Immature natural killer cell (primary cell): ENCODE data around the gene DDR1. TPM values are rescaled to one million over a fixed set of nuclear protein-coding genes. Genes with fewer than 3 reads are reported as not detected.

Source experiments
- DNase-seq, 3 donors: peaks; one replicate each; pipeline ENCODE4 v3.0.0; 2022; ENCODE audit warnings: mixed read lengths in 1 of 3
- H3K27ac Mint-ChIP-seq, 6 donors: one replicate each; pipeline ENCODE4 v1.8.0; 2020; ENCODE audit warnings: mixed read lengths in 6 of 6, mild to moderate bottlenecking in 5 of 6, inconsistent platforms in 4 of 6, moderate library complexity in 3 of 6
- H3K27me3 Mint-ChIP-seq, 3 donors: one replicate each; pipeline ENCODE4 v1.8.0; 2020 to 2021; ENCODE audit warnings: low read depth in 3 of 3, mild to moderate bottlenecking in 3 of 3, mixed read lengths in 3 of 3, moderate library complexity in 3 of 3, inconsistent platforms in 1 of 3
- H3K36me3 Mint-ChIP-seq, 3 donors: one replicate each; pipeline ENCODE4 v1.8.0; 2020; ENCODE audit warnings: mixed read lengths in 3 of 3, inconsistent platforms in 2 of 3, mild to moderate bottlenecking in 2 of 3
- H3K4me1 Mint-ChIP-seq, 2 donors: one replicate each; pipeline ENCODE4 v1.8.0; 2020; ENCODE audit warnings: inconsistent platforms in 2 of 2, mild to moderate bottlenecking in 2 of 2, mixed read lengths in 2 of 2, moderate library complexity in 1 of 2
- H3K4me3 Mint-ChIP-seq, 5 donors: one replicate each; pipeline ENCODE4 v1.8.0; 2020; ENCODE audit warnings: mild to moderate bottlenecking in 5 of 5, mixed read lengths in 5 of 5, inconsistent platforms in 3 of 5, moderate library complexity in 3 of 5
- H3K9me3 Mint-ChIP-seq, 6 donors: one replicate each; pipeline ENCODE4 v1.8.0; 2020; ENCODE audit warnings: mild to moderate bottlenecking in 6 of 6, mixed read lengths in 6 of 6, inconsistent platforms in 4 of 6, moderate library complexity in 3 of 6
- polyA plus RNA-seq, 3 donors: library from polyadenylated mRNA; unstranded; fragments of 300-500 nt; fragmentation: Illumina TruSeq; gene quantifications; one replicate each; pipeline ENCODE4 v1.2.3, GENCODE V29; 2021

Gene DDR1
- polyA plus RNA-seq, 3 donors from 2014 or later = 0.41 to 1.1 TPM; not detected in 1

DNA sequence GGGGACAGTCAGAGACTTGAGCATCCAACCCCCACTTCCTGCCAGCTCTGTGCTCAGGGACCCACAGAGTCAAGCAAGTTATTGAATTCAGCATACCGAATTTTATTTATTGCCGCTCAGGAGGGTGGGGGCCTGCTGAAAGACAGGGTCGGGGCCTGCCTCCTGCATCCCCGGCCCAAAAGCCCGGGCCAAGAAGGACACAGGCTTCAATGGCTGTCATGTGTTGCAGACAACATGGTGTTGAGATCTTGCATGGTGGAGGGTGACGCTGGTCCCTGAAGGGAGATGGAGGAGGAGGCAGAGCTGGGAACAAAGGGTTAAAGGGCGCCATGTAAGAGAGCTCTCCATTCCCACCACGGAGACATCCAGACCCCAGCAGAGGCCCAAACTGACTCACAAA is 47.0 kb downstream of the DDR1 start:
- H3K36me3 Mint-ChIP-seq = peaks cover 16 to 20% (median 16%) of the 10 kb centered on the region in 3 donors
- H3K27ac Mint-ChIP-seq = no peak overlapping the region
- no peak overlapping the region for H3K4me3 Mint-ChIP-seq
- DNase-seq = no peak
- H3K27me3 Mint-ChIP-seq = peaks cover 3 to 4% (median 3%) of the 10 kb centered on the region in 3 donors
- H3K4me1 Mint-ChIP-seq = no peaks in the 10 kb centered on the region
- no peaks in the 10 kb centered on the region for H3K9me3 Mint-ChIP-seq

DNA sequence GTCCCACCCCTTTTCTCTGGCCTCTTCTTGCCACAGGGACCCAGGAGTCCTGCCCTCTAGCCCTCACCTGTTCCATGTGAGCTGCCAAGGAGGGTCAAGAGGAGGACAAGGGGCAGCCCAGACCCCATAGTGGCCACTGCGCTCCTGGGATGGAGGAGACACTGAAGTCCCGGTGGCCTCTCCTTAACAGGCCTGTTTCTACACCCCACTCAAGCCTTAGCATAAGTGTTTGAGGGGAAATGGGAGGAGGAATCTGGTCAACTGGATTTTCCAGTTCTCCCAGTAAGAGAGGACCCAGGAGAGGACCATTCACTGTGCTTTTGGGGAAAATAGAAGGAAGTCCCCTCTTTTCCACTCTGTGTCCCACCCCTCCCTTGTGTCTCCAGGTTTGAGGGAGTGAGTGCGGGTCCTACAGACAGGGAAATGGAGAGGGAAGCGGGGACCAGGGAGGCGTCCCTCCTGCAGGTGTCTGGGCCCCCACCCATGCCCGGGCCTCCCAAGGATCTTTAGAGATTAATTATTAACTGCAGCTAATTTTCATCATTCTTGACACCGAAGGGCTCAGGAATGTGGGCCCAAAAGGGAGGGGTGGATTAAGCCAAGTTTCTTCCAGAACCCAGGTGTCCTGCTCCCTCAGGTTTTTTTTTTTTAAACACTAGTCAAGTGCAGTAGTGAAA is 47.8 kb downstream of the DDR1 start, which contains the start of gene SFTA2:
Gene SFTA2, minus strand, starts transcription at position 202 of the 677 bp plus-strand sequence. Its CDS starts 74 bp downstream, at position 128.
- Mint-ChIP-seq H3K9me3 (no peaks in the 10 kb centered on the region), H3K36me3 (peaks cover 11 to 14% (median 12%) of the 10 kb centered on the region in 3 donors), H3K4me1 (no peaks in the 10 kb centered on the region), H3K4me3 (no peak within 1 kb of the TSS), H3K27ac (no peak within 1 kb of the TSS), H3K27me3 (peaks cover 4 to 5% (median 5%) of the 10 kb centered on the region in 3 donors)
- DNase-seq = no peak

DNA sequence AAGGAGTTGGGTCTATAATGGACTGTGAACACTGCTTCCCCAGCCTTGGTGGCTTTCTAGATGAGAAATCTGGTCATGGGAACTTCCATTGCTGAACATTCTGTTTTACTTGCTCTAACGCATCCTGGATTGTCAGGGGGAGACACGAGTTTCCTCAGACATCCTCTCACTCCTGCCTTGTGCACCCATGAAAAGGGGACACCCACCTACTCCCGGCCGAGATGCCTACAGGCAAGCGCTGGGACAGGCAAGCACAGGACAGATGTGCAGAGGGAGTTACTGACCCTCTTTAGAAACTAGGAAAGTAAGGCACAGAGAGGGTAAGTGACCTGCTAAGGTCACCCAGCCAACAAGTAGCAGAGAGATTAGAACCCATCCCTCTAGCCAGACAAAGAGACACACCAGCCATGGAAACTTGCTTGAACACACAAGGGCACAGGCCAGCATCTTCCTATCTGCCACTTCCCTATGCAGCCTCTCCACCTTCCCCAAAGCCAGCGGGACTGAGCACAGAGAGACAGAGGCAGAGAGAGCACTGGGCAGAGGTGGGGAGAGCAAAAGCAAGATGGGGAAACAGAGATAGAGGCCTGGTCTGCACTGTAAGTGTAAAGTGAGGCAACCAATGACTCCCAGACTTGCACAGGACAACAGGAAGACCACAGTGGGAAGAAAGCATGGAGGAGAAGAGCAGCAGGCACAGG is 48.5 kb downstream of the DDR1 start:
- H3K36me3 Mint-ChIP-seq = peaks cover 8 to 10% (median 9%) of the 10 kb centered on the region in 3 donors
- DNase-seq = no peak
- H3K4me3 Mint-ChIP-seq = no peak overlapping the region
- no peaks in the 10 kb centered on the region for H3K9me3 Mint-ChIP-seq
- H3K27me3 Mint-ChIP-seq = peaks cover 5 to 8% (median 7%) of the 10 kb centered on the region in 3 donors
- H3K27ac Mint-ChIP-seq = no peak overlapping the region
- H3K4me1 Mint-ChIP-seq = no peaks in the 10 kb centered on the region

DNA sequence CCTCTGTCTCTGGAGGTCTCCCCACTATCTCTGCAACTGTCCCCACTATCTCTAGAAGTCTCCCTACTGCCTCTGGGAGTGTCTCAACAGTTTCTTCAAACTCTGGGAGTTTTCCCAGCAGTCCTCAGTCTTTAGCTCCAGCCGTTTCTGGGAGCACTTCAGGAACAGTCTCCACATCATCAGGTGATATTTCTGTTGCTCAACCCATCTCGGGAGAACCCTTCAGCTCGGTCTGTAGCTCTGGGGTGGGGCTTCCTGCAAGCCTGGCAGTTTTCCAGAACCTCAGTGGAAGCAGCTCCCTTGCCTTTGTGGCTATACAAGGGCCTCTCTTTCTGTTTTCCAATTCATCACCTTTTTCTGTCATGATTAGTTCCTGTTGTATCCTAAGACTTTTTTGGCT is 50.7 kb downstream of the DDR1 start:
- Mint-ChIP-seq H3K27ac (no peak overlapping the region), H3K4me3 (no peak overlapping the region), H3K9me3 (no peaks in the 10 kb centered on the region), H3K27me3 (peaks cover 6 to 8% (median 7%) of the 10 kb centered on the region in 3 donors), H3K36me3 (no peaks in the 10 kb centered on the region), H3K4me1 (no peaks in the 10 kb centered on the region)
- DNase-seq = no peak

DNA sequence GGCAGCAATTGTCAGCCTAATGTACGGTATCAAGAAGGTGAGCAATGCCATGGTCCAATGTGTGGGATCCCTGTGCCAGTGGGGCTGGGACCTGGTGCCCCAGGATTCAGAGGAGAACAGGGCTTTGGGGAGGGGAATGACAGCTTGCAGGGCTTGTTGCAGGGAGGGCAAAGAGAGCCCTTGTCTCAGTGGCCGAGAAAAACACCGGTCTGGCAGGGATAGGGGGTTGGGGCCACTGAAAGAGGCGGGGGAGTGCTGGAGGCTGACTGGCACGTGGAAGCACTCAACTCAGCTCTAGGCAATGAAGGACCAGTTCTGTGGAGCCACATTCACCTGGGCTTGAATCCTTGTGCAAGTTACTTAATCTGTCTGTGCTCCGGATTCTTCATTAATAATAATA is 52.9 kb downstream of the DDR1 start:
- Mint-ChIP-seq H3K4me1 (no peaks in the 10 kb centered on the region), H3K9me3 (no peaks in the 10 kb centered on the region), H3K4me3 (no peak overlapping the region), H3K27ac (no peak overlapping the region), H3K27me3 (peaks cover 7 to 14% (median 11%) of the 10 kb centered on the region in 3 donors), H3K36me3 (no peaks in the 10 kb centered on the region)
- DNase-seq = no peak

DNA sequence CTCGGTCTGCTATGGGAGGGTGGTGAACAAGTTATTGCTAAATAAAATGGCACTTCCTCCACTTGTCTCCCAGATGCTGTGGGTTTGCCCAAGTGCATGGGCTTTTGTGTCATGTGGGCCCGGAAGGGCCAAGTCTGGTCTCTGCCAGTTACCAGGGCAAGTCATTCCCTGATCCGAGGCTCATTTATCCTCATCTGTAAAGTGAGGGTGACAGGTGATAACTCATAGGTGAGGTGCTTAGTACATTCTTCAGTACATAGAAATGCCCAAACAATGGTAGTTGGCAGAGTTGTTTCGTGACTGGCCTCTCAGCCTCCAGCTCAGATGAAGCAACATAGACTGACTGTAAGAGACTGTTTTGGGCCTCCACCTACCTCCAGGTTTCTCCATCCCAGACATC is 54.4 kb downstream of the DDR1 start:
- H3K9me3 Mint-ChIP-seq = no peaks in the 10 kb centered on the region
- H3K27ac Mint-ChIP-seq = no peak overlapping the region
- peaks cover 8 to 21% (median 10%) of the 10 kb centered on the region in 3 donors for H3K27me3 Mint-ChIP-seq
- no peak overlapping the region for H3K4me3 Mint-ChIP-seq
- no peak for DNase-seq
- H3K36me3 Mint-ChIP-seq = no peaks in the 10 kb centered on the region
- H3K4me1 Mint-ChIP-seq = no peaks in the 10 kb centered on the region

DNA sequence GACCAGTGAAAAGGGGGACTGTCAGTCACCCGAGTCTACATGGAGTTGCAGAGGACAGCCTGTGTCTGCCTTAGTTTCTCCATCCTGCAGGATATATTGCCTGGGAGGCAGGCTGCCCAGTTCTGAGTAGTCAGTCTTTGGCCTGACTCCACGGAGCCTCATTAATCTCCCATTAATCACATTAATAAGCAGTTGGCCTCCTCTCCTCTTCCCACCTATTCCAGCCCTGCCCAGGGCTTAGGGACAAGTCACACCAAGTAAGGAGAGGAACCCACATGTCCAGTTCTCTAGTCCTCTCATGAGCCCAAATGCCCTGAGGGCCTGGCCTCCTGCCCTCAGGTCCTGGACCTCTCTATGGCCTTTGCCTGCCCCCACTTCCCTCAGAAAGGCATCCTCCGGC is 55.2 kb downstream of the DDR1 start:
- Mint-ChIP-seq H3K9me3 (no peaks in the 10 kb centered on the region), H3K36me3 (no peaks in the 10 kb centered on the region), H3K4me1 (no peaks in the 10 kb centered on the region), H3K27me3 (peaks cover 8 to 19% (median 13%) of the 10 kb centered on the region in 3 donors), H3K4me3 (no peak overlapping the region), H3K27ac (no peak overlapping the region)
- DNase-seq = no peak

DNA sequence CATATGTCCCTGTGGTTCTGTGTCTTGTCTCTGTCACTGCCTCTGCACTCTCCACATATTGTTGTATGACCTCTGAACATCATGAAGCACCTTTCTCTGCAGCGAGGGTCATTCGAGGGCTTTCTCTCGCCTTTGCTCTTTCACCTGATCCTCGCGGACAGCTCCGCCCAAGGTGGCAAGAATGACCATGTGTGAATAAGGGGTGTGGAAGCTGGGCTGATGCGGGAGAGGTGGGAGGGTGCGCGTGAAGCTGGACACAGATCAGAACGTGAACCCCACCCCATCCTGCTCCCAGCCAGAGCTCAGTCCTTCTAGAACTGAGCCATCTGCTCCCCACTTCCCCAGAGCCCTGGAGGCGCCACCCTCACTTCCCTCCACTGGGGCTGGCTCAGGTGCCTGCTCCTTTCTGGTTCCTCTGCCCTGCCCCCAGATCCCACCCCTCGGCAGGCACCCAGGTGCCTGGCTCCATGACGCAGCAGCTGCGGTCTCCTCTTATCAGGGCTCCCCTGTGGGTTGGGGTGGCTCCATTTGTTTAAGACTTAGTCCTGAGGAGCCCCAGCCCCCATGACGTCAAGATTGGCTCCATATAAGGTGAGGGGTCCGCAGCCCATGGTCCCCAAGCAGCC is 56.2 kb downstream of the DDR1 start, which contains the start of gene MUCL3:
Gene MUCL3, plus strand, starts transcription at position 613 of the 626 bp plus-strand sequence. CDS start 27 bp downstream, outside the sequence.
- Mint-ChIP-seq H3K36me3 (no peaks in the 10 kb centered on the region), H3K4me3 (no peak within 1 kb of the TSS), H3K27me3 (peaks cover 13 to 25% (median 15%) of the 10 kb centered on the region in 3 donors), H3K27ac (no peak within 1 kb of the TSS), H3K9me3 (no peaks in the 10 kb centered on the region), H3K4me1 (no peaks in the 10 kb centered on the region)
- no peak for DNase-seq

DNA sequence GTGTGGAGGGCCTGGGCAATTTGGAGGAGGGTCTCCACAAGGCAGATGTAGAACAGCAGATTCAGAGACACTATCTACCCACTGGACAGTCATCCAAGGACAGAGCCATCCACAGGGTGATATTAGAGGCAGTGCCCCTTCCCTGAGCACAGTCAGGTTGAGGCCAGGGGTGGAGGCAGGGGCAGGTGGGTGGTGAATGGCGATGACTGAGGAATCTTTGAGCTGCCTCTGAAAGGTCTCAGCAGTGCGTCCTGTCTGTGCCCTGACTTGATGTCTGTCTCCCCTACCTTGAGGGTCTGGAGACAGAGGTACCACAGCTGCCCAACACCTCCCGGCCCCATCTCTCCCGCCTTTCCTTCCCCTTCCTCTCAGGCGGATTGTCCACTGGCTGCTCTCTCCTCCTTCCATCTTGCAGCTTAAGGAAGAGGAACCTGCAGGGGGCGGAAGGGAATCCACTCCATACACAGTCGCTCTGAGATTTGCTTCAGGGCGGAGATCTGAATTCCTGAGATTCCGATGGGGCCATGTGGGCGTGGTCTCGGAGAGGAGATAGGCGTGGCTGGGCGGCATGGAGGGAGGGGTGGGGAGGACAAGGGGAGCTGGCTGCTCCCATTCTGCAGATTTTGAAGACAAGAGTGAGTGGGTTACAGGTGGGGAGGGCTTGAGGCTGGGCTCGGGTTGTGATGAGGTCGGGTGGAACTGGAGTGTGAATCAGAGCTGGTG is 58.2 kb downstream of the DDR1 start:
- Mint-ChIP-seq H3K27ac (no peak overlapping the region), H3K9me3 (no peaks in the 10 kb centered on the region), H3K27me3 (peaks cover 15 to 27% (median 16%) of the 10 kb centered on the region in 3 donors), H3K36me3 (no peaks in the 10 kb centered on the region), H3K4me3 (no peak overlapping the region), H3K4me1 (no peaks in the 10 kb centered on the region)
- no peak for DNase-seq

DNA sequence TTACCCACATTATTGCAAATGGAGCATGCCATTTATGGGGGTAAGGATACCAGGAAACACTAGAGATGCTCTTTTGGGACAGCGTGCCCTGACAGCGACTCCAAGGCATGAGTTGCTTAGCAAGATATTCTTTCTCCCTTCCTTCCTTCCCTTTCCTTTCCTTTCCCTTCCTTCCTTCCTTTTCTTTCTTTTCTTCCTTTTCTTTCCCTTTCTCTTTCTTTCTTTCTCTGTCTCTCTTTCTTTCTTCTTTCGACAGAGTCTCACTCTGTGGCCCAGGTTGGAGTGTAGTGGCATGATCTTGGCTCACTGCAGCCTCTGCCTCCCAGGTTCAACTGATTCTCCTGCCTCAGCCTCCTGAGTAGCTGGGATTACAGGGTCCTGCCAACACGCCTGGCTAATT is 59.7 kb downstream of the DDR1 start:
- Mint-ChIP-seq H3K4me3 (no peak overlapping the region), H3K9me3 (no peaks in the 10 kb centered on the region), H3K4me1 (no peaks in the 10 kb centered on the region), H3K36me3 (no peaks in the 10 kb centered on the region), H3K27me3 (peaks cover 15 to 27% (median 16%) of the 10 kb centered on the region in 3 donors), H3K27ac (no peak overlapping the region)
- no peak for DNase-seq

DNA sequence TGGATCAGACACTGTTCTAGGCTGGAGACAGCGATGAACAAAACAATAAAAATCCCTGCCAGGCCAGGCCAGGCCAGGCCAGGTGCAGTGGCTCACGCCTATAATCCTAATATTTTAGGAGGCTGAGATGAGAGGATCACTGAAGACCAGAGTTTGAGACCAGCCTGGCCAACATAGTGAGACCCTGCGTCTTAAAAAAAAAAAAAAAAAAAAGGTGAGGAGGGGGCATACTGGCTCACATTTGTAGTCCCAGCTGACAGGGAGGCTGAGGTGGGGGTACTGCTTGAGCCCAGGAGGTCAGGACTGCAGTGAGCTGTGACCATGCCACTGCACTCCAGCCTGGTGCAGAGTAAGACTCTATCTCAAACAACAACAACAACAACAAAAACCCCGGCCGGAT is 61.0 kb downstream of the DDR1 start:
- H3K4me3 Mint-ChIP-seq = no peak overlapping the region
- no peaks in the 10 kb centered on the region for H3K9me3 Mint-ChIP-seq
- H3K27me3 Mint-ChIP-seq = peaks cover 15 to 29% (median 17%) of the 10 kb centered on the region in 3 donors
- no peak for DNase-seq
- H3K27ac Mint-ChIP-seq = no peak overlapping the region
- H3K36me3 Mint-ChIP-seq = no peaks in the 10 kb centered on the region
- H3K4me1 Mint-ChIP-seq = no peaks in the 10 kb centered on the region

DNA sequence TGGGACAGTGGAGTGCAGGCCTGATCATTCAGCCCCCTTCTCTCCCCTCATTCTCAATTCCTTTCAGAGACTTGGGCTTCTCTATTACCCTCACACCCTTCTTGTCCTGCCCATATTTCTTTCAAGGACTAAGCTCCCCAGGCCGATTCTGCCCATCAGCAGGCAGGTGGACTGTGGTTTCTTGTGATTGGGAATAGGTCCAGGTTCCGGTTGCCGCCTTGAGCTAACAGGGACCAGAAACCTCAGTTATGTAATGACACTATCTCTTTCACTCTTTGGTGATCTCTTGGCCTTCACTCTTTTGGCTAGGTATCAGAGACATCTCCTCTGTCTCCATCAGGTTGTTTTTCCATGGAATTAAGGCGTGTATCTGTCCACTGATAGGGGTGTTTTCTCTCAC is 62.9 kb downstream of the DDR1 start:
- no peaks in the 10 kb centered on the region for H3K9me3 Mint-ChIP-seq
- H3K36me3 Mint-ChIP-seq = no peaks in the 10 kb centered on the region
- no peak for DNase-seq
- H3K27me3 Mint-ChIP-seq = peaks cover 16 to 31% (median 20%) of the 10 kb centered on the region in 3 donors
- no peak overlapping the region for H3K27ac Mint-ChIP-seq
- H3K4me1 Mint-ChIP-seq = no peaks in the 10 kb centered on the region
- no peak overlapping the region for H3K4me3 Mint-ChIP-seq

DNA sequence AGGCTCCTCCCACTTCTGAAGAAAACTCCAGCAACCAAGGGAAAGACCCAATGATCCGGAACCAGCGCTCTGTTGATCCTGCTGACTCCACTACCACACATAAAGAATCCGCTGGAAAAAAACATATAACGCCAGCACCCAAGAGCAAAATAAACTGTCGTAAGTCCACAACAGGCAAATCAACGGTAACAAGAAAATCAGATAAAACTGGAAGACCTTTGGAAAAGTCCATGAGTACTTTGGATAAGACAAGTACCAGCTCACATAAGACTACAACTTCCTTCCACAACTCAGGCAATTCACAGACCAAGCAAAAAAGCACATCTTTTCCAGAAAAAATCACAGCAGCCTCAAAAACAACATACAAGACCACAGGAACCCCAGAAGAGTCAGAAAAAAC is 64.5 kb downstream of the DDR1 start:
- H3K9me3 Mint-ChIP-seq = peaks cover 0 to 4% (median 0%) of the 10 kb centered on the region in 6 donors
- H3K36me3 Mint-ChIP-seq = no peaks in the 10 kb centered on the region
- H3K27me3 Mint-ChIP-seq = peaks cover 21 to 28% (median 21%) of the 10 kb centered on the region in 3 donors
- no peak overlapping the region for H3K4me3 Mint-ChIP-seq
- no peak for DNase-seq
- no peak overlapping the region for H3K27ac Mint-ChIP-seq
- no peaks in the 10 kb centered on the region for H3K4me1 Mint-ChIP-seq
